Smooth muscle cell (in vitro differentiated cells): ENCODE results near the gene PLXNA2. TPM values are rescaled to one million over a fixed set of nuclear protein-coding genes. Genes with fewer than 3 reads are reported as not detected.

Experiments
- DNase-seq: peaks from one replicate; lab custom pipeline; 2025; ENCODE audit not compliant: unreplicated experiment; lab: John Stamatoyannopoulos, UW
- H2AFZ ChIP-seq: fragments of 200-600 bp; sonication (generic); 2 replicates; pipeline ENCODE4 v1.6.0; 2016; ENCODE audit warnings: antibody characterized with exemption, low read depth, mild to moderate bottlenecking
- H3F3A ChIP-seq: fragments of 200-600 bp; sonication (generic); 2 replicates; pipeline ENCODE4 v1.6.0; 2017; ENCODE audit warnings: antibody characterized with exemption, low read depth
- H3K27ac ChIP-seq: fragments of 200-600 bp; sonication (generic); 2 replicates; pipeline ENCODE4 v1.5.1; 2016; ENCODE audit warnings: low read depth, mild to moderate bottlenecking
- H3K27me3 ChIP-seq: fragments of 200-600 bp; sonication (generic); 2 replicates; pipeline ENCODE4 v1.6.1; 2016; ENCODE audit warnings: low read depth, mild to moderate bottlenecking
- H3K36me3 ChIP-seq: fragments of 200-600 bp; sonication (generic); 2 replicates; pipeline ENCODE4 v1.5.1; 2016; ENCODE audit warnings: low read depth
- H3K4me1 ChIP-seq: fragments of 200-600 bp; sonication (generic); 2 replicates; pipeline ENCODE4 v1.5.1; 2016; ENCODE audit warnings: low read depth
- H3K4me2 ChIP-seq: fragments of 200-600 bp; sonication (generic); 2 replicates; pipeline ENCODE4 v1.6.0; 2016; ENCODE audit warnings: mild to moderate bottlenecking
- H3K4me3 ChIP-seq: fragments of 200-600 bp; sonication (generic); 2 replicates; pipeline ENCODE4 v1.5.1; 2016; ENCODE audit warnings: mild to moderate bottlenecking
- H3K79me2 ChIP-seq: fragments of 200-600 bp; sonication (generic); 2 replicates; pipeline ENCODE4 v1.6.0; 2016; ENCODE audit warnings: low read depth, mild to moderate bottlenecking
- H3K9ac ChIP-seq: fragments of 200-600 bp; sonication (generic); 2 replicates; pipeline ENCODE4 v1.6.0; 2016; ENCODE audit warnings: low read depth
- H3K9me3 ChIP-seq: fragments of 200-600 bp; sonication (generic); replicated peaks from 2 replicates; pipeline ENCODE4 v1.5.1; 2016; ENCODE audit warnings: low read depth
- H4K20me1 ChIP-seq: fragments of 200-600 bp; sonication (generic); 2 replicates; pipeline ENCODE4 v1.6.0; 2016; ENCODE audit warnings: low read depth
- WGBS: methylation state at CpG from one replicate; pipeline ENCODE4 v1.1.7; 2016; ENCODE audit warnings: low lambda C conversion rate; 5-methylcytosine and 5-hydroxymethylcytosine counted together
- polyA plus RNA-seq: library from polyadenylated mRNA; unstranded; fragments of >200 nt; fragmentation: Nextera tagmentation; extraction: Ambion mirVana; gene quantifications from 2 replicates; pipeline ENCODE4 v1.2.1, GENCODE V29; 2016
- total RNA-seq: library from RNA; depleted of rRNA; stranded (reverse); fragments of >200 nt; gene quantifications from 2 replicates; pipeline ENCODE4 v1.2.3, GENCODE V29; 2014
- TF ChIP-seq, protein P1 (sequence below): fragments of 200-600 bp; sonication (generic); IDR thresholded peaks from 2 replicates; pipeline ENCODE4 v1.5.1; 2017; ENCODE audit warnings: borderline replicate concordance, mild to moderate bottlenecking, antibody characterized with exemption; ENCODE audit not compliant: insufficient read depth, poor library complexity, severe bottlenecking

Gene PLXNA2
- total and polyA plus RNA-seq, 2 experiments from 2014 or later, result 8.2 to 8.7 TPM

DNA sequence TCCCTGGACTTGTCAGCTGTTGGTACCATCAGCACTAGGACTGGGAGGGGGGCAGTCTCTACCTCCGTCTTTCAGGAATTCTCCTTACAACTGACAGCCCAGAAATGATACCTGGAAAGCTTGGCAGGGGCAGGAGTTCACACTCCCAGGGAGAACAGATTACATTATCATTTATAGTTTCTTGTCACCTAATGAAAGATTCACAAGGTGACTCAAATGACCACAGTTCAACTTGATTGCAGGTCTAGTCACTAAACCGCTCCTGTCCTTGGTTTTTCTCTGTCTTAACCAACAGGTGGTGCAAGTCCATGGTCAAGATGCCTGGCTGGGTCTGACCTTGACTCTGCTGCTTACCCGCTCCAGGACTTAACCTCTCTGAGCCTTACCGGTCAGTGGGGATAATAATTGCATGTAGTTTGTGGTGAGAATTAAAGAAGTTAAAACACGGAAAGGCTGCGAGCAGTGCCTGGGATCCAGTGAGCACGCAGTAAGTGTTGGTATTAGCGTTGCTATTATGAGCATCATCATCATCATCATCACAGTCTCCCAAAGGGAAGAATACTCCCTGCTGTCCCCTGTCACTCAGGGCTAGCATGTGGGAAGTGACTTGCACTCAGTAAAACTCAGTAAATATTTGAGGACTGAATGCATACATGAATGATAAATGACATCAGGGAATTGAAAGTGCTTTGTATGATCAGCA is 207.9 kb downstream of the PLXNA2 start:
- Histone ChIP-seq H3K9ac (no peak overlapping the region), H3K36me3 (no peaks in the 10 kb centered on the region), H3K4me2 (no peak overlapping the region), H3K4me1 (peaks cover 4% of the 10 kb centered on the region), H3K4me3 (no peak overlapping the region), H3K79me2 (no peaks in the 10 kb centered on the region), H3F3A (no peaks in the 10 kb centered on the region), H2AFZ (no peak overlapping the region), H3K27ac (no peak overlapping the region), H4K20me1 (no peaks in the 10 kb centered on the region), H3K9me3 (no peaks in the 10 kb centered on the region), H3K27me3 (no peaks in the 10 kb centered on the region)
- WGBS, result 83% methylated on average over 8 of the region's 8 CpGs
- no peak for DNase-seq
- TF ChIP-seq, protein P1, sequence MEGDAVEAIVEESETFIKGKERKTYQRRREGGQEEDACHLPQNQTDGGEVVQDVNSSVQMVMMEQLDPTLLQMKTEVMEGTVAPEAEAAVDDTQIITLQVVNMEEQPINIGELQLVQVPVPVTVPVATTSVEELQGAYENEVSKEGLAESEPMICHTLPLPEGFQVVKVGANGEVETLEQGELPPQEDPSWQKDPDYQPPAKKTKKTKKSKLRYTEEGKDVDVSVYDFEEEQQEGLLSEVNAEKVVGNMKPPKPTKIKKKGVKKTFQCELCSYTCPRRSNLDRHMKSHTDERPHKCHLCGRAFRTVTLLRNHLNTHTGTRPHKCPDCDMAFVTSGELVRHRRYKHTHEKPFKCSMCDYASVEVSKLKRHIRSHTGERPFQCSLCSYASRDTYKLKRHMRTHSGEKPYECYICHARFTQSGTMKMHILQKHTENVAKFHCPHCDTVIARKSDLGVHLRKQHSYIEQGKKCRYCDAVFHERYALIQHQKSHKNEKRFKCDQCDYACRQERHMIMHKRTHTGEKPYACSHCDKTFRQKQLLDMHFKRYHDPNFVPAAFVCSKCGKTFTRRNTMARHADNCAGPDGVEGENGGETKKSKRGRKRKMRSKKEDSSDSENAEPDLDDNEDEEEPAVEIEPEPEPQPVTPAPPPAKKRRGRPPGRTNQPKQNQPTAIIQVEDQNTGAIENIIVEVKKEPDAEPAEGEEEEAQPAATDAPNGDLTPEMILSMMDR, result peak; percentile 16

DNA sequence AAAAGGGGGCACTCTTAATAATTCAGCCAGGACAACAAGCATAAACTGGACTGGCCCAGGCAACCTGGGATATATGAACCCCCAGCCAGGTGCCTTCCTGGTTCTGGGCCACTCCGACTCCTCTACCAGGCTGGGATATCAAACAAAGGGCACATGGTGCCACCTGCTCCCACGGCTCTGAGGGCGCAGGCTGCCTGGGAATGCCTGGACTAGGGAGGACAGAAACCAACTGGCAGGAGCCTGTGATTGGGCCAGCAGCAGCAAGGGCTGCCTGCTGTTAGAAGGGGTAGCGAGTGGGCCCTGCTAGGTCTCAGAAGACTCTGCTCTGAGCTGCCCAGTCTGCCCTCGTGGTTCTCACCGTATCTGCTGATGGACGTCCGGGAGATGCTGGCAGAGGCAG is 210.0 kb downstream of the PLXNA2 start:
- WGBS, result 98% methylated on average over 8 of the region's 8 CpGs
- H3K79me2 ChIP-seq, result no peaks in the 10 kb centered on the region
- peaks cover 4% of the 10 kb centered on the region for H3F3A ChIP-seq
- no peak overlapping the region for H2AFZ ChIP-seq
- H3K36me3 ChIP-seq, result no peaks in the 10 kb centered on the region
- H3K27me3 ChIP-seq, result no peaks in the 10 kb centered on the region
- no peaks in the 10 kb centered on the region for H3K9me3 ChIP-seq
- H3K9ac ChIP-seq, result no peak overlapping the region
- no peak overlapping the region for H3K4me3 ChIP-seq
- no peak overlapping the region for H3K27ac ChIP-seq
- no peak for DNase-seq
- no peak overlapping the region for H3K4me2 ChIP-seq
- peaks cover 13% of the 10 kb centered on the region for H3K4me1 ChIP-seq
- no peaks in the 10 kb centered on the region for H4K20me1 ChIP-seq
- TF ChIP-seq, protein P1, result no peak

DNA sequence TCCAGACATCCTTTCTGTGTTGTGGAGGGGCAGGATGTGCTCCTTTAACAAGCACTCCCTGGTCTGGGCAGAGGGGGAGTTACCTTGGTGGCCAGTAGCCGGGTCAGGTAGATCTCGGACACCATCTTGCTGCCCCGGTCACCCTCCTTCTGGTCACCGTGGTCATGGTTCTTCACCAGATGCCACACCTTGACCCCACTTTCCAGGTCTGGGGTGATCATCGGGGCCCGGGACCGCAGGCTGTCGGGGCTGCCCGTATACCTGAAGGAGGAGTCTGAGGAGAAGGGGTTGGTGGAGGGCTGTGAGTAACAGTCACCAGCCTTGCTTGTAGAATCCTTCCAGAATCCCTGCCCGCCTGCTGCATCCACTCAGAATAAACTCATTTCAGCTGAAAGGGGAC is 210.9 kb downstream of the PLXNA2 start:
- H3K4me2 ChIP-seq, result no peak overlapping the region
- 98% methylated on average over 10 of the region's 10 CpGs for WGBS
- H2AFZ ChIP-seq, result no peak overlapping the region
- no peaks in the 10 kb centered on the region for H3K9me3 ChIP-seq
- no peaks in the 10 kb centered on the region for H3K36me3 ChIP-seq
- TF ChIP-seq, protein P1, result no peak
- no peak overlapping the region for H3K4me3 ChIP-seq
- no peak overlapping the region for H3K27ac ChIP-seq
- DNase-seq, result no peak
- peaks cover 4% of the 10 kb centered on the region for H3F3A ChIP-seq
- H3K4me1 ChIP-seq, result peaks cover 14% of the 10 kb centered on the region
- no peak overlapping the region for H3K9ac ChIP-seq
- no peaks in the 10 kb centered on the region for H4K20me1 ChIP-seq
- no peaks in the 10 kb centered on the region for H3K27me3 ChIP-seq
- no peaks in the 10 kb centered on the region for H3K79me2 ChIP-seq

DNA sequence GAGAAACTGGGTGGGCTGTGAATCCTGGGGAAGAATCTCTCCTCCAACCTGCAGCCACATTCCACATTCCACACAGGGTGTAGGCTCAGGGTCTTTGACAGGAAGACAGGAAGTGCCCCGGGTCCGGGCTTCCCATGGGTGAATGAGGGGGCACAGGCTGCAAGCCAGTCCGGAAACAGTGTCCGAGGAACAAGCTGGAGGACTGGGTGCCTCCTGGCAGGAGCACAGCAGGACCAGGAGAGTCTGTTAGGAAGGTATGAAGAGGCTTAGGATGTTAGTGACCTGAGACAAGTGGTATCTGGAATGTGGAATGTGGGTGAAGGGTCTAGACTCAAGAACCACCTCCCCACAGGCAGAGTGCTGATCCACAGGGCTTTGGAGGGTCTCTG is 212.3 kb downstream of the PLXNA2 start:
- no peak overlapping the region for H2AFZ ChIP-seq
- no peak for DNase-seq
- WGBS, result 95% methylated on average over 4 of the region's 4 CpGs
- no peak overlapping the region for H3K27ac ChIP-seq
- no peaks in the 10 kb centered on the region for H4K20me1 ChIP-seq
- TF ChIP-seq, protein P1, result no peak
- H3K9me3 ChIP-seq, result no peaks in the 10 kb centered on the region
- no peaks in the 10 kb centered on the region for H3K36me3 ChIP-seq
- peaks cover 4% of the 10 kb centered on the region for H3F3A ChIP-seq
- no peaks in the 10 kb centered on the region for H3K79me2 ChIP-seq
- H3K4me2 ChIP-seq, result no peak overlapping the region
- H3K4me1 ChIP-seq, result peaks cover 14% of the 10 kb centered on the region
- no peaks in the 10 kb centered on the region for H3K27me3 ChIP-seq
- H3K4me3 ChIP-seq, result no peak overlapping the region
- H3K9ac ChIP-seq, result no peak overlapping the region
